Natural killer cell (primary cell): ENCODE measurements around the gene CDC25C. TPM values are rescaled to one million over a fixed set of nuclear protein-coding genes. Genes with fewer than 3 reads are reported as not detected.

Experiments
- ATAC-seq, 3 donors: fragments of 150-1000 bp in 2 of 3; fragments of 200-7000 bp in 1 of 3; cut with Tn5 transposase; 1 replicate in 1 of 3; 2 replicates in 2 of 3; pipeline ENCODE4 v1.10.0; 2021; ENCODE audit warnings: mild to moderate bottlenecking in 2 of 3, moderate library complexity in 2 of 3
- DNase-seq, 2 donors: peaks; one replicate each; pipeline versions ENCODE4 v3.0.0 to v3.0.0-alpha.2; 2013 to 2021; ENCODE audit warnings: mixed read lengths in 1 of 2
- H3K27ac ChIP-seq: one replicate; pipeline ENCODE4 v1.5.1; 2013; ENCODE audit warnings: mild to moderate bottlenecking, low read length
- H3K27me3 ChIP-seq: one replicate; pipeline ENCODE4 v1.6.1; 2013; ENCODE audit warnings: low read length; ENCODE audit not compliant: control insufficient read depth, insufficient read depth
- H3K36me3 ChIP-seq: one replicate; pipeline ENCODE4 v1.6.1; 2013; ENCODE audit warnings: low read length; ENCODE audit not compliant: control insufficient read depth, insufficient read depth
- H3K4me1 ChIP-seq: one replicate; pipeline ENCODE4 v1.6.1; 2013; ENCODE audit warnings: low read length; ENCODE audit not compliant: control insufficient read depth, insufficient read depth
- H3K4me3 ChIP-seq: one replicate; pipeline ENCODE4 v1.5.1; 2013; ENCODE audit warnings: low read length
- H3K9me3 ChIP-seq: one replicate; pipeline ENCODE4 v1.6.1; 2013; ENCODE audit warnings: low read length; ENCODE audit not compliant: control insufficient read depth, insufficient read depth
- H3K27ac Mint-ChIP-seq, 2 donors: one replicate each; pipeline ENCODE4 v1.8.0; 2022; ENCODE audit warnings: mild to moderate bottlenecking in 2 of 2, mixed read lengths in 2 of 2, moderate library complexity in 1 of 2
- H3K27me3 Mint-ChIP-seq, 2 donors: one replicate each; pipeline ENCODE4 v1.8.0; 2022; ENCODE audit warnings: low read depth in 2 of 2, mixed read lengths in 2 of 2
- H3K36me3 Mint-ChIP-seq: one replicate; pipeline ENCODE4 v1.8.0; 2022; ENCODE audit warnings: mixed read lengths
- H3K4me1 Mint-ChIP-seq, 2 donors: one replicate each; pipeline ENCODE4 v1.8.0; 2022; ENCODE audit warnings: mixed read lengths in 2 of 2
- H3K4me3 Mint-ChIP-seq: one replicate; pipeline ENCODE4 v1.8.0; 2022; ENCODE audit warnings: mild to moderate bottlenecking, moderate library complexity, mixed read lengths
- H3K9me3 Mint-ChIP-seq, 2 donors: one replicate each; pipeline ENCODE4 v1.8.0; 2022; ENCODE audit warnings: mixed read lengths in 2 of 2
- WGBS: methylation state at CpG from one replicate; pipeline ENCODE4 v1.1.7; 2013; ENCODE audit warnings: missing lambda C conversion rate; ENCODE audit not compliant: insufficient coverage; 5-methylcytosine and 5-hydroxymethylcytosine counted together
- intact Hi-C: fragments of 100-400 bp; cut with micrococcal nuclease; formaldehyde crosslinking; loops from one replicate; pipeline ENCODE4 v1.14.2; 2022
- total RNA-seq, 4 donors: library from RNA; stranded (reverse); fragments of 120-200 nt in 1 of 4; gene quantifications; one replicate each; pipeline versions ENCODE4 v1.2.3 to v1.2.4, GENCODE V29; 2013 to 2022
- TF ChIP-seq, protein P1 (sequence below): fragments of 200-600 bp; IDR thresholded peaks from one replicate; pipeline ENCODE4 v1.8.0; 2022; ENCODE audit warnings: antibody characterized with exemption

CDC25C gene
- total RNA-seq, 3 donors from 2014 or later (not counting 1 experiment from before 2014, with no cell fraction given), result 0.47 to 0.48 TPM; not detected in 1

DNA sequence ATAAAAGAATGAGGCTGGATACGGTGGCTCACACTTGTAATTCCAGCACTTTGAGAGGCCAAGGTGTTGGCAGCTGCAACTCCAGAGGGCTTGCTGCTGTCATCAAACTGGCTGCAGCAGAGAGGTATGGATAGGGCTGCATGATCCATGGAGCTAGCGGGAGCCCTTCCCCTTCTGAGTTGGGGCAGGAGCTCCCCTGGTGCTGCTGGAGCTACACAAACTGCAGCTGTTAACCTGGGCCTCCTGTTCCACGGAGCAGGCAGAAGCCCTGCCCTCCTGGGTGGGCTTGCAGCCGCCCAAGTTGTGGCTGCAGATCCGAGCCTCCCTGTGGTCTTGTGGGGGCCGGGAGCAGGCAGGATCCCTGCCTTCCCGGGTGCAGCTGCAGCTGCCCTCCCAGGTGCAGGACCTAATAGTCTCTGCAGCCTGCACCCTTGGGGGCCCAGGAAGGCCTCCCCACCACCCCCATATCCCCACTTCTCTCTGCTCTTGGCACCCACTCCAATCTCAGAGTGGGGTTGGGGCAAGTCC, 15.8 kb downstream of the CDC25C start:
- TF ChIP-seq, protein P1, sequence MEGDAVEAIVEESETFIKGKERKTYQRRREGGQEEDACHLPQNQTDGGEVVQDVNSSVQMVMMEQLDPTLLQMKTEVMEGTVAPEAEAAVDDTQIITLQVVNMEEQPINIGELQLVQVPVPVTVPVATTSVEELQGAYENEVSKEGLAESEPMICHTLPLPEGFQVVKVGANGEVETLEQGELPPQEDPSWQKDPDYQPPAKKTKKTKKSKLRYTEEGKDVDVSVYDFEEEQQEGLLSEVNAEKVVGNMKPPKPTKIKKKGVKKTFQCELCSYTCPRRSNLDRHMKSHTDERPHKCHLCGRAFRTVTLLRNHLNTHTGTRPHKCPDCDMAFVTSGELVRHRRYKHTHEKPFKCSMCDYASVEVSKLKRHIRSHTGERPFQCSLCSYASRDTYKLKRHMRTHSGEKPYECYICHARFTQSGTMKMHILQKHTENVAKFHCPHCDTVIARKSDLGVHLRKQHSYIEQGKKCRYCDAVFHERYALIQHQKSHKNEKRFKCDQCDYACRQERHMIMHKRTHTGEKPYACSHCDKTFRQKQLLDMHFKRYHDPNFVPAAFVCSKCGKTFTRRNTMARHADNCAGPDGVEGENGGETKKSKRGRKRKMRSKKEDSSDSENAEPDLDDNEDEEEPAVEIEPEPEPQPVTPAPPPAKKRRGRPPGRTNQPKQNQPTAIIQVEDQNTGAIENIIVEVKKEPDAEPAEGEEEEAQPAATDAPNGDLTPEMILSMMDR, result no peak
- H3K36me3 Mint-ChIP-seq, result no peaks in the 10 kb centered on the region
- no peak for ATAC-seq
- Histone ChIP-seq H3K9me3 (no peaks in the 10 kb centered on the region), H3K36me3 (no peaks in the 10 kb centered on the region), H3K27ac (no peak overlapping the region), H3K4me1 (no peaks in the 10 kb centered on the region), H3K27me3 (no peaks in the 10 kb centered on the region), H3K4me3 (no peak overlapping the region)
- intact Hi-C loops, result no loop called here
- DNase-seq, result no peak
- WGBS, result 95% methylated on average over 7 of the region's 7 CpGs
- no peaks in the 10 kb centered on the region for H3K9me3 Mint-ChIP-seq
- no peak overlapping the region for H3K4me3 Mint-ChIP-seq
- H3K4me1 Mint-ChIP-seq, result no peaks in the 10 kb centered on the region
- H3K27ac Mint-ChIP-seq, result no peak overlapping the region
- no peaks in the 10 kb centered on the region for H3K27me3 Mint-ChIP-seq

DNA sequence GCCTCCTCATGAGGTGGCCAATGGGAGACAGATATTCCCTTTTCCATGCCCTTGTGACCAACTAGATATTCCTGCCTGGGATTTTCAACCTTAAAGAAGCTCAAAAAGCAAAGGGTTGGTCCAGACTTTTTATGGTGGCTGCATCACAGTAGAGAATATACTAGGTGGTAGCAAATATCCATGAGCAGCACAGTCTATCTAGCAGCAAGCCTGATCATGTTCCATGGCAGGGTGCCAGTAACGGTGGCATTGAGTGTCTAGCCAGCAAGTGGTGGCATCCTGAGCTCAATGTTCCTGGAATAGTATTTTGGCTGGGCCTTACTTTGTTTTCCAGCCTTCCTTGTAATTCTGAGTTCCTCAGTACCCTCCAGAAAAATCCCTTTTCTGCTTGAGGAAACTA, 25.8 kb downstream of the CDC25C start:
- WGBS, result 35% methylated on average over 1 of the region's 1 CpG
- no peaks in the 10 kb centered on the region for H3K4me1 Mint-ChIP-seq
- Histone ChIP-seq H3K27me3 (no peaks in the 10 kb centered on the region), H3K9me3 (no peaks in the 10 kb centered on the region), H3K27ac (no peak overlapping the region), H3K36me3 (no peaks in the 10 kb centered on the region), H3K4me1 (no peaks in the 10 kb centered on the region), H3K4me3 (no peak overlapping the region)
- ATAC-seq, result no peak
- no peaks in the 10 kb centered on the region for H3K9me3 Mint-ChIP-seq
- TF ChIP-seq, protein P1, result no peak
- intact Hi-C loops, result no loop called here
- peak in 1 of 2 donors; percentile 19 for DNase-seq
- no peaks in the 10 kb centered on the region for H3K36me3 Mint-ChIP-seq
- H3K27me3 Mint-ChIP-seq, result no peaks in the 10 kb centered on the region
- no peak overlapping the region for H3K27ac Mint-ChIP-seq
- H3K4me3 Mint-ChIP-seq, result no peak overlapping the region

- no peaks in the 10 kb centered on the region for H3K4me1 Mint-ChIP-seq
- H3K27ac ChIP-seq, result no peak overlapping the region
- ATAC-seq (no peak), DNase-seq (no peak)
- no peaks in the 10 kb centered on the region for H3K36me3 ChIP-seq
- H3K9me3 ChIP-seq, result no peaks in the 10 kb centered on the region
- no peaks in the 10 kb centered on the region for H3K4me1 ChIP-seq
- no peak overlapping the region for H3K4me3 ChIP-seq
- no peak overlapping the region for H3K4me3 Mint-ChIP-seq
- WGBS, result 96% methylated on average over 6 of the region's 6 CpGs
- H3K27ac Mint-ChIP-seq, result no peak overlapping the region
- no peaks in the 10 kb centered on the region for H3K27me3 Mint-ChIP-seq
- no peaks in the 10 kb centered on the region for H3K9me3 Mint-ChIP-seq
- TF ChIP-seq, protein P1, result no peak
- intact Hi-C loops, result no loop called here
- H3K27me3 ChIP-seq, result no peaks in the 10 kb centered on the region
- H3K36me3 Mint-ChIP-seq, result no peaks in the 10 kb centered on the region
Measured at GRCh38 chr5:138303372-138303771, 28.2 kb downstream of the CDC25C start.

DNA sequence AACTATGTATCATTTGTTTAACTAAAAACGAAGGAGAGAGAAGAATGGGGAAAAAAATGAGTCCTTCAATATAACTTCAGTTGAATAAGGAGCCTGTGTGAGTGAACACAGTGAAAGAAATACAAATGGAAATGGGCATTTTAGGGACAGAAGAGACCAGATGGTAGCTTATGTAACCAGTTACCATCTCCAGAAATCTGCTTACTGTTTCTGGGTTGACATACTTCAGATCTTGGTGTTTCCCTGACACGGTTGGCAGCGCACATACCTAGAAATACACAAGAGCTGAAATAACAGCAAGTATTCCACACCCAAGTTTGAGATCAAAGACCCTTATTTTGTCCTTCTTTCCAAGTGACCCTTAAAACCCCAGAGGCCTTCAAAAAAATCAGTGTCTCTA, 42.3 kb downstream of the CDC25C start:
- Mint-ChIP-seq H3K4me3 (no peak overlapping the region), H3K27ac (no peak overlapping the region), H3K27me3 (no peaks in the 10 kb centered on the region), H3K4me1 (no peaks in the 10 kb centered on the region), H3K9me3 (no peaks in the 10 kb centered on the region), H3K36me3 (no peaks in the 10 kb centered on the region)
- Histone ChIP-seq H3K36me3 (no peaks in the 10 kb centered on the region), H3K9me3 (no peaks in the 10 kb centered on the region), H3K27me3 (no peaks in the 10 kb centered on the region), H3K4me3 (no peak overlapping the region), H3K4me1 (no peaks in the 10 kb centered on the region), H3K27ac (no peak overlapping the region)
- DNase-seq (no peak), ATAC-seq (no peak)
- TF ChIP-seq, protein P1, result no peak
- 100% methylated on average over 2 of the region's 3 CpGs for WGBS
- intact Hi-C loops, result no loop called here
